HG03064 (cell line): ENCODE data around the gene KCNMA1.

ENCODE experiments used
- ATAC-seq: cut with Tn5 transposase; IDR thresholded peaks from one replicate; pipeline ENCODE4 v1.9.1; 2021; ENCODE audit warnings: low read depth; ENCODE audit not compliant: unreplicated experiment

Gene KCNMA1

GRCh38 chr10:77291596-77292505, 345.8 kb downstream of the KCNMA1 start:
- ATAC-seq: no peak

DNA sequence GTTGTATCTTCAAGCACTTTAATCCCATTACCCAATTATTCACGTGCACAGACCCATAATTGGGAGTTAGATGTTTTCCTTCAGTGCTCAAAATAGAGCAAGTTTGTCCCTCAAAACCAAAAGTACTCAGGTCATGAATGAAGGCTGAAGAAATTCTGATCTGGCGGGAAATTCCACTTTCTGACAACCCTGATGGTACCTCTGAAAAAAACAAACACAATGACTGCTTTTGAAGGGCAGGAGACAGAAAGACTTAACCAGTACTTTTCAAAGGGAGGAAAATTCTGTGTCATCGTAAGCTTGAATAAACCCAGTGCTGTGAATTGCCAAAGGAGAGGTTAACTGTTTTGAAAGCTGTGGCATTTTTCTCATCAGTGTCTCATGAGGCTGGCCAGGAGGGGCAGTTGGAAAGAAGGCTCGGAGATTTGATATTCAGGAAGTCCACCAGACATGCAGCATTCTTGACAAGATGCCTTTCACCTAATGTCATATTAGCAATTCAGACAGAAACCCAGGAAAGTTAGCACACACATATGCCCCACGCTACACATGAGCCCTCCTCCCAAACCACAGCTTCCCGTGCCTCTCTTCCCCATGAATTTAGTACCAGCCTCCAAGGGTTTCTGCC, 347.0 kb downstream of the KCNMA1 start:
- no peak for ATAC-seq

GRCh38 chr10:77289790-77290189, 347.8 kb downstream of the KCNMA1 start:
- ATAC-seq: no peak

GRCh38 chr10:77289027-77289501, 348.5 kb downstream of the KCNMA1 start:
- ATAC-seq: no peak

- ATAC-seq: no peak
Measured at GRCh38 chr10:77287647-77288120, 349.9 kb downstream of the KCNMA1 start.

DNA sequence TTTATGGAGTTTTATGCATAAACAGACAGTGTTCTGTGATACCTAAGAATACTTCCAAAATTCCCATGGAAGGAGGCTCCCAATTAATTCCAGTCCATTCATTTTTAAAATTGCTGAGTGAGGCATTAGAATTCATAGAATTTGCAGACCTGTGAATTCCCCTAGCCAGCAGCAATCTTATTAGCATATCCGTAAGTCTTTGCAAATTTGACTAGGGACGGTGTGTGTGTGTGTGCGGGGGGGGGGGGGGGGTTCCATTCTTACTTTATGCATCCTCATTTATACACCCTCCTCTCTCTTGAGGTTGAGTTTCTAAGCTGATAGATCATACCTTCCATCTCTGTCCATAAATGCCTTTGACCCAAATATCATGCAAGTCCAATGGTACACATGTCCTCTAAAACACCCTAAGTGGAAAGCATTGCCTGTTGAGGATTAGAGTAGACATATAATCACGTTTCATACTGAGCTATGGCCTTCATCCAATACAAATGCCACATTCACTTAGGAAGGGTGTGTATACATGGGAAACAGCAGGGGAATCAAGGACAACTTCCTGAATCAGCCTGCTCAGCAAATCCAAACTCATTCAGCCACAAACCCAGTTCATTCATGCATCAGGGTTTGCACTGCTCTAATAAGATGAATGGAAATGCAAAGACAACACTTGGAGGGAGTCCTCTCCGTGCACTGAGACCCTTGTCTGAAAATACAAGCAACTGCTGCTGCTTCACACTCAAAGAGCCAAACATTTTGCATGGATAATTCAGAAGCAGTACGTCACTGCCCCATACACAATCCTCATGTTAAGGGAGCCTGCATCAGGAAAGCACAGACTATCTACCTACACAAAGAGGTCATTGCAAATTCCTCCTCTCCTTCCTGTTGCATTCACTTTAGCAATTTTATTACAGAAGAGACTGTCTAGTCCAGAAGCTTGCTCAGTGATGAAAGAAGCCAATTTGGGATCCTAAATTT, 350.8 kb downstream of the KCNMA1 start:
- ATAC-seq: no peak

DNA sequence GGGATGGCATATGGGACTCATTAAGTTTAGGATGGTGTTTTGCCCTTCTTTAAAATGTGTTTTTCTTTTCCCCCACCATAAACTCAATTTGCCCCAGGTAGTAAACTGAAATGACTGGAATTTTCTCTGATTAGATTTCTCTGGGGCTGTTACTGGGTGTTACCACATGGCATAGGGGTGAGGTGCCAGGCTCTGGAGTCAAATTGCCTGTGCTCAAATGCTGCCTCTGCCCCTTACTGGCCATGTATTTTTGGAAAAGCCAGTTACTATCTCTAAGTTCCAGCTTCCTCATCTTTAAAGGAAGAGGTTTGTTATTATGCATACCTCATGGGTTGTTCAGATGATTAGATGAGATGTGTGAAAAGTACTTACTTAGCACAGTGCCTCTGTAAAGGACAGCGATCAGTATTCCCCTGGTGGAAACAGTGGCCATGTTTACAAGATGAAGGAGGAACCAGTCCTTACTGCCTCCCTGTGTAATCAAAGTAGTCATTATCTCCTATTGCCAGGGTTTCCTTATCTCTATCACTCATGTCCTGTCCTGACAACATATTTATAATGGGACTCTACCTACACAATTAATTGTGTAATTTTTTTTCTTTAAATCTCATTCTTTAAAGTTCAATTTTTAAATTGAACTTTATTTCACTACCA, 352.0 kb downstream of the KCNMA1 start:
- ATAC-seq: no peak

DNA sequence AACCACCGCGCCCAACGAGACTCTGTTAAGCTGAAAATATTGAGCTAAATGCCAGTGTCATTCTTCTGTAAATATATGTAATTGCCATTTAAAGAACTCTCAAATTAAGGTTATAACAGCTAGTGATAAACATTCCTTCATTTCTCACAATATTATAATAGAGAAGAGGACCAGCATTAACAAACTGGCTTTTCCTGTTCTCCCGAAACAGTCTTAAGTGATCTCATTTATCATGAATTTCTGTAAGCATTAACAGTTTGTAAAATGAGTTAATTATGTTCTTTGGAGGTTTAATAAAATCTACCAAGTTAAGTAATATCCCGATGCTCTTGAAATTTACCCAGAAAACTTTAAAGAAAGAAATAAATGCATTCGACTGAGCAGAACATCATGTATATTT, 352.8 kb downstream of the KCNMA1 start:
- ATAC-seq: no peak

- ATAC-seq: no peak
Measured at GRCh38 chr10:77283326-77283725, 354.3 kb downstream of the KCNMA1 start.

DNA sequence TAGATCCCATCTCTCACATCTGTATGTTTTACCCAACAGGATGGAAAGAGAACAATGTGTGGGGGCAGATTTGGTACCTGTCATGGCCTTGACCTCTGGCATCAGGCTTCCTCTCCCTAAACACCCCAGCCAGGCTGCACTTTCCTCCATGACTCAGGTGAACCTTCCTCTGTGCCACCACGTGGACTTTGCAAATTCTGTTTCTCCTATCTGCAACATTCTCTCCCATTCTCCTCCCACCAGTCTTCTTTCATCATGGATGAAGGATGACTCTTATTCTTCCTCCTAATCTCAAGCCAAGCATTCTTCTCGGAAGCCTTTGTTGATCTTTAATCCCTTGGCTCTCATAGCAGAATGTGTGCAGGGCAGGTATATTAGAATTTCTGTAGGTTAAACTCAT, 355.4 kb downstream of the KCNMA1 start:
- no peak for ATAC-seq

- no peak for ATAC-seq
Measured at GRCh38 chr10:77281719-77282118, 355.9 kb downstream of the KCNMA1 start.

- no peak for ATAC-seq
Measured at GRCh38 chr10:77279207-77279606, 358.4 kb downstream of the KCNMA1 start.

DNA sequence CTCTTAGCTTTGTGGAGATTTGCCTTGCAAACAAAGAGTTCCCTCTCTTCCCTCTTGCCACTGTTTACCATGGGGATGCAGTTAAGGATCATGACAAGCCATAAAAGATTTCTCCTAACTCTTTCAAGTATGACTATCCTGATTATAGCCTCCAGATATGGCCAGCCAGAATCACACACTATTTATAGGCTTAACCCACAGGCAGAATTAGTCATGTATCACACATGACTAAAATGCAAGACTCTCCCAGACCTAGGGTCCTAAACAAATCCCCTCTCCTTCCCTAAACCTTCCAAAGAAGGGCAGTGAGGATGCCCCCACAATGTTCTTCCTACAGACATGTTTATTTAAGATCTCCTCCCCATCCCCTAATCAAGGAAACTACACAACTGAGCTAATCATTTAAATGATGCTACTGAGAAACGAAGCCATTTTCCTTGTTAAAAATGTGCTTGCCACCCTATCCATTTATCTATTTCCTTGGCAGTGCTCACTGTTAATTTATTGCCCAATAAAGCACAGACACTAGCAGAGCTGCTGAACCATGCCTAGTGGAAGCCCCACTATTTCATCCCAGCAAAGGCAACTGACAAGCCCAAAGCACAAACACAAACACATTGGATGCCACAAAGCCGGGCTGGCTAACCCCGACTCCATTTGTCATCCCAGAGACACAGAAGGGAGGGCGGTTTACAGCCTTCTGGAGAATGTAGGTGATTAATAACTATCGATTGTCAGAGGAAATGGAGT, 363.4 kb downstream of the KCNMA1 start:
- no peak for ATAC-seq

- no peak for ATAC-seq
Measured at GRCh38 chr10:77269163-77269562, 368.4 kb downstream of the KCNMA1 start.

GRCh38 chr10:77268721-77269120, 368.9 kb downstream of the KCNMA1 start:
- ATAC-seq: no peak

DNA sequence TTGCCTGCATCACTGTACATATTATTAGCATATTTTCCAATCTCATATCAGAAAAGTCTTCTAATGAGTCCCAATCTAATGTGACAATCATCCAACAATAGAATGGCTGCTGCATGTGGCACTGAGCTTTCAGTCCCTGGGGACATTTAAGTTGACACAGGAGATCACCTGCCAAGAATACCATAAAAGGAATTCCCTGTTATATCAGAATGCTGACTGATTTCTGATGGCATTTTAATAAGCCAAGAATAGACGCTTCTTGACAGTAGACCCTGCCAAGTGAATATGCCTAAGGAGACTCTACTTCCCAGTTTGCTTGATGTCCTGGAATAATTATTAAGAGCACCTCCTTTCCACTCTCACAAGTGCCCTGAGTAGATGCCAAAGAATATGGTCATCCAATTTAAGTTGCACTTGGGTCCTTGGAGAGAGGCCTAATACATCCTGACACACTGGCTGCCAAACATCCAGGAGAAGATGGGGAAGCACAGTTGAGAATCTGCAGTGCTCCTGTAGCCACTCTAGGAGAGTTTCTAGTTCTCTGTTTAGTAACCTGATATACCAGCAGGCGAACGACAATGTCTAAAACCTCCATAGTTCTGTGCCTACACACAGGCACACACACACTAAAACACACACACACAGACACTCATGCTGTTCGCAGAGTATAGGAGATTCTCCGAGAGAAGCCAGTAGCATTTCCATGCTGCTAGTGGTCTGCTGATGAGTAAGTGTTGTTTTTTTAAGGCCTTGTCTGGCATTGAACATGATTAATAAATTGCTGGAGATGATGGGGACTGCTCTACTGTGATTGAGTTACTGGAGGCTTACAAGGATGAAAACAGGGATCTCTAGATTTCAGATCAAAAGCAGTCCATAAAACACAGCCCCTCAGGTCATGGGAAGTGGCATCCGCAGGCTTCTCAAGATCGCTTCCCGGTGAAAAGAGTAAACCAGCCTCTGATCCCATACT, 369.6 kb downstream of the KCNMA1 start:
- ATAC-seq: no peak

GRCh38 chr10:77266242-77266641, 371.4 kb downstream of the KCNMA1 start:
- ATAC-seq: no peak

DNA sequence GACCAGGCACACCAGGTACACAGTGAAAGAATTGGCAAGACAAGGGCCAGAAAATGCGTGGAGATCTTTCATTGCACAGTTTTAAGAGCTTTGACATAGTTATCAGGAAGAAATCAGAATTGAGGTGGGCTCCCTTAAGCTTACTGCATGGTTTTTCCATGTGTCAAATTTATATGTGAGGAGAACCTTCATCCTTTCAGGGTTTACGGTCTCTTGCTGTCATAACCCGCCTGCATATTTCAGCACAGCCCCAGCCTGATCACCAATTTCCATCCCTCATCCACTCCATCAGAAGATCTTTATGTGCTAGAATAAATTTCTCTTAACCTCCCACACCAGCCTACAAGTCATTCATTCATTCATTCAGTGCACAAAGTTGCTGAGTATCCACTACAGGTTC, 373.1 kb downstream of the KCNMA1 start:
- ATAC-seq: no peak
